Activated T-cell treated with anti-CD3 and anti-CD28 coated beads, Interleukin-2, amount 50 U/mL, for 4 hours (primary cell): ENCODE results near the gene SNTG2. TPM values are rescaled to one million over a fixed set of nuclear protein-coding genes. Genes with fewer than 3 reads are reported as not detected.
"Not testable (repeated sequence)": the region's sequence is repeated elsewhere in the genome, so short reads cannot be mapped to it uniquely, and the experiment has no call there.

Source experiments
- ATAC-seq, 2 donors: fragments of 200-7000 bp; cut with Tn5 transposase; one replicate each; pipeline ENCODE4 v1.10.0; 2021
- DNase-seq: peaks from one replicate; pipeline ENCODE4 v3.0.0-alpha.2; 2020
- H3K27me3 Mint-ChIP-seq: one replicate; pipeline ENCODE4 v1.8.0; 2021; ENCODE audit warnings: low read depth, mixed read lengths
- H3K36me3 Mint-ChIP-seq: one replicate; pipeline ENCODE4 v1.8.0; 2022; ENCODE audit warnings: mixed read lengths; ENCODE audit not compliant: insufficient read depth
- H3K4me1 Mint-ChIP-seq: one replicate; pipeline ENCODE4 v1.8.0; 2021; ENCODE audit warnings: low read depth, mixed read lengths
- H3K4me3 Mint-ChIP-seq: one replicate; pipeline ENCODE4 v1.8.0; 2021; ENCODE audit warnings: mild to moderate bottlenecking, moderate library complexity, mixed read lengths
- H3K9me3 Mint-ChIP-seq: one replicate; pipeline ENCODE4 v1.8.0; 2021; ENCODE audit warnings: mixed read lengths
- total RNA-seq, 3 donors: library from RNA; stranded (reverse); gene quantifications; one replicate each; pipeline ENCODE4 v1.2.1, GENCODE V29; 2021

SNTG2 gene
- total RNA-seq, 3 donors from 2014 or later = 0.22 to 1.0 (median 0.98) TPM

DNA sequence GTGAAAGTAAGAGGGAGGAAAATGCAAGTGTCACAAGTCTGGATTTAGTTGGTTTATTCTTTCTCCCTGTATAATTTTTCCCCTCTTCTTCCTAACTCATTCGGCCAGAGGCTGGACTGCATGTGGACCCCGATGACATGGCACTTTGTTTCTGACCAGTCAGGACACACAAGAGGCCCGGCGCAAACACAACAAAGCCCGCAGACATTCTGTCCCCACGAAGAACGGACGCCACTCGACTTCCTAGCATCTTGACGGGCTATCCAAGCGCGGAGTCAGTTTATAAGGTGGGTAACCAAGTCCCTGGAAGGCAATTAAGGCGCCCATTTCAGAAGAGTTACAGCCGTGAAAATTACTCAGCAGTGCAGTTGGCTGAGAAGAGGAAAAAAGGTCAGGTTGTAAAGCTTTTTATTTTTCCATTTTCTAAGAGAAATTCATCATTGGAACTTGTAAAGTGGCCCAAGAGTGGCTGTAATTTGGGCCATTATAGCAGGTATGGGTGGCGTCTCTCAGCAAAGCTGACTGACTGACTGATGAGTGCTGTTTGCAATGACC, 462.6 kb downstream of the SNTG2 start, which contains the start of gene TPO:
TSS of gene TPO (plus strand) at position 308 of the 555 bp plus-strand sequence. CDS start 946 bp downstream, outside the sequence.
- Mint-ChIP-seq H3K36me3 (no peaks in the 10 kb centered on the region), H3K9me3 (no peaks in the 10 kb centered on the region), H3K4me1 (no peaks in the 10 kb centered on the region), H3K27me3 (peaks cover 11% of the 10 kb centered on the region), H3K4me3 (no peak within 1 kb of the TSS)
- DNase-seq = no peak
- ATAC-seq = no peak

DNA sequence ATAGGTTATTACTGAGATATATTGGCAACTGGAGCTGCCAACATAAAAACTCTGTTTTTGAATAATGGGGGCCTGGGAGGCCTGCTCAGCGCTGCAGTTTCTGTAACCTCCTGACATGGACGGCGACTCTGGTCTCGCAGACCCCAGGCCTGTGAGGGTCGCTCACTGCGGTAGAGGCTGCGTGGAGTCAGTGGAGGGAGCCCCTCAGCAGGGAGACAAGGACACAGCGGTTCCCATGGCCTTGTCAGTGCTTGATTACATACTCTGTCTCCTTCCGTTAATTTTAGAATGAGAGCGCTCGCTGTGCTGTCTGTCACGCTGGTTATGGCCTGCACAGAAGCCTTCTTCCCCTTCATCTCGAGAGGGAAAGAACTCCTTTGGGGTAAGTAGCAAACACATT, 463.5 kb downstream of the SNTG2 start:
- DNase-seq (no peak), ATAC-seq (no peak)
- peaks cover 11% of the 10 kb centered on the region for H3K27me3 Mint-ChIP-seq
- no peaks in the 10 kb centered on the region for H3K9me3 Mint-ChIP-seq
- no peaks in the 10 kb centered on the region for H3K36me3 Mint-ChIP-seq
- H3K4me3 Mint-ChIP-seq = no peak overlapping the region
- no peaks in the 10 kb centered on the region for H3K4me1 Mint-ChIP-seq

DNA sequence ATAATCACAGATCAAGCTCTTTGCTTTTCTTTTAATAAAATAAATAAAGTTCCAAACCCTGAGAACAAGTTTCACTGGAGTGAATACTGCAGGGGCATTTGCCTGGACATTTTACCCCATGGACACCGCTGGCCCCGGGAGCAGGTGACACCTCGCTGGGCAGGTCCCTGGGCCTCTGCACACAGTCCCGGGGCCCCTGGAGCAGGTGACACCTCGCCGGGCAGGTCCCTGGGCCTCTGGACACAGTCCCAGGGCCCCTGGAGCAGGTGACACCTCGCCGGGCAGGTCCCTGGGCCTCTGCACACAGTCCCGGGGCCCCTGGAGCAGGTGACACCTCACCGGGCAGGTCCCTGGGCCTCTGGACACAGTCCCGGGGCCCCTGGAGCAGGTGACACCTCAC, 464.3 kb downstream of the SNTG2 start:
- ATAC-seq, DNase-seq, H3K4me1 Mint-ChIP-seq, H3K9me3 Mint-ChIP-seq, H3K36me3 Mint-ChIP-seq, H3K4me3 Mint-ChIP-seq: not testable (repeated sequence)
- peaks cover 11% of the 10 kb centered on the region for H3K27me3 Mint-ChIP-seq

DNA sequence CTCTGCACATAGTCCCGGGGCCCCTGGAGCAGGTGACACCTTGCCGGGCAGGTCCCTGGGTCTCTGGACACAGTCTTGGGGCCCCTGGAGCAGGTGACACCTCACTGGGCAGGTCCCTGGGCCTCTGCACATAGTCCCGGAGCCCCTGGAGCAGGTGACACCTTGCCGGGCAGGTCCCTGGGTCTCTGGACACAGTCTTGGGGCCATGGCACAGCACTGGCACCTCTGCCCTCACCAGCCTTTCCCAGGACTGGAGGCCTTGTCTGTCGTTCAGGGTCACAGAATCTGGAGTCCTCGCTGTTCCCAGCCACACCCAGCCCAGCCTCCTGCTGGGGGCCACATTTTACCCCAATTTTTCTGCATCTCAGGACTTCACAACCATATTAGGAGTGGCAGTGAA, 464.9 kb downstream of the SNTG2 start:
- H3K4me1 Mint-ChIP-seq = no peaks in the 10 kb centered on the region
- no peak overlapping the region for H3K4me3 Mint-ChIP-seq
- no peak for DNase-seq
- H3K27me3 Mint-ChIP-seq = peaks cover 9% of the 10 kb centered on the region
- no peaks in the 10 kb centered on the region for H3K9me3 Mint-ChIP-seq
- no peaks in the 10 kb centered on the region for H3K36me3 Mint-ChIP-seq
- ATAC-seq = no peak
